Measurements from ENCODE around the gene BACH2.
"Not testable (repeated sequence)": the region's sequence is repeated elsewhere in the genome, so short reads cannot be mapped to it uniquely, and the experiment has no call there.

BACH2 gene

DNA sequence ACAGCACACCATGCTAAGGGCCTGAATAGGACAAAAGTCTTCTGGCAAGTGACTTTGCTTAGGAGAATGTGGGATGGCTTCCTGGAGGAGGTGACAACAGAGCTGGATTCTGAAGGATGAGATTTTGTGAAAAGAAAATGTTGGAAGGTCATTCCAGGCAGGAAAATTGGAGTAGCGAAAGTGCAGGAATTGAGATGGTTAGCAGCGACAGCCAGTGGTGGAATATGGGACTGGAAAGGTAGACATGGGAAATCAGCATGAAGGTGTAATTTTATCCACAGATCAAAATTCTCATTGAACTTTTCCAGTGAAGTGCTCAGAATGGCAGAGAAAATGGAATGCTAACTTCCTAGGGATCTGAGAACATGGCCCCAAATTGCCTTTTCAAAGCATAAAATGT lies 5.7 kb upstream of the BACH2 start:
- DNase-seq (ENCODE audit: low read depth, low spot score): no peak

DNA sequence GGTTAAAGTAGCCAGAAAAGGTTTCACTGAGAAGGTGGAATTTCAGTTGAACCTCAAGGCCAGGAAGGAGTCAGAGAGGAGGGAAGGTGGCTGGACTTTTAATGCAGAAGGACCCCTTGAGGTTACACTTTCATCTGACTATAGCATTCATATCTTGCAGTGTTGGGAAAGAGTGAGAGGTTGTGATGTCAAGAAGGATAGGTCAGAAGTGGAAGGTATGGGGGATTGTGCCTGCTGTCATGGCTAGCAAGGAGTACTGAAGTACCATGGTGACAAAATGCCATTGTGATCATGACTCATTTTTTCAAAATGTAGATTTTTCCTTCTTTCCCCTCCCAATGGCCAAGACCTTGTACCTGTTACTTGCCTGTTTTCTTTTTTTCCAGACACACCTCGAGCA lies 5.2 kb upstream of the BACH2 start:
- DNase-seq (ENCODE audit: low read depth, low spot score): no peak

DNA sequence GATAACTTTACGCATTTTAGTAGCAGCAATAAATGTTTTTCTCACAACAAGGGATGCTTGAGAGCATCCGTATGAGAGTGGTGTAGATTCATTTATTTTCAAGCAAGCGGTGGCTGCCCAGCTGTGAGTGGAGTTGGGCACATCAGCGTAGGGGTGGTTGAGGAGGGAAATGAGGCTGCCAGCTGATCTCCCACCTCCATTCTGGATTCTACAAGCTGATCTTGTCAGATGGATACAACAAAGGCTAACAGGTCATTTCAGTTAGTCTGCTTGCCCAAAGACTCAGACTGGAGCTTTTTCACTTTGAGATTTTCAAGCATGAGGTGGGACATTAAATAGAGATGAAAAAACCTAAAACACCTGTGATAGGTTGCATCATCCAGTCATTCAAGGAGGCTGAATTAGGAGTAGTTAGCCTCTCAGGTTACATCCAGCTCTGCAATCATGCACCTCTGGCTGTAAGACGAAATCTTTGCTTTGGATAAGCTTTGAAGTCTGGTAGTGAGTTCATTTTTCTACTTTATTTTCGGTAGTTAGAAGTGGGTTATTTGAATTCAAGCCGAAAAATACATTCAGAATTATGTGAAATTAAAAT lies 1.9 kb upstream of the BACH2 start:
- no peak for DNase-seq (ENCODE audit: low read depth, low spot score)

- DNase-seq (ENCODE audit: low read depth, low spot score): no peak
Measured at GRCh38 chr6:90297867-90298381, 1.3 kb upstream of the BACH2 start.

GRCh38 chr6:90297115-90297866 lies 648 bp upstream of the BACH2 start:
- no peak for DNase-seq (ENCODE audit: low read depth, low spot score)

DNA sequence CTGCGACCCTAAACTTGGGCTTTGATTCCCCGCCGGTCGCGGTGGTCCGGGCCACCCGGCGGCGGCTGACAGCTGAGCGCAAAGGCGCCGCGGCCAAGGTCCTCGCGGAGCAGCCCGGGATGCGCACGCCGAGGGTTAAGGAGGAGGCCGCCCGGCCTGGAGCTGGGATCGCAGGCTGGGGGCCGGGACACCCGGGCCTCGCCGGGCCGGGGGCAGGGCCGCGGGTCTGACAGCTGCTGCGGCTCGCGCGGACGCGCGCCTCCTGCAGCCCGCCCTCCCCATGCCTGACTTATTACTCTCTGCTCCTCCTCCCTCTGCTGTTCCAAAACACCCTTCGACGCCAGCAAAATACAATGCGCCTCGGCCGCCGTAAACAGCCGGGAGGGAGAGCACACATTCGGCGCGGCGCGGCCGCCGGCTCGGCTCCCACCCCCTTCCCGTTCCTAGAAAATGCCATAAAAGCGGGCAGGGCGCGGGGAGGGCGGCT lies 746 bp downstream of the BACH2 start:
- DNase-seq (ENCODE audit: low read depth, low spot score): peak; percentile 18

GRCh38 chr6:90294989-90295853 lies 1.4 kb downstream of the BACH2 start:
- peak; percentile 69 for DNase-seq (ENCODE audit: low read depth, low spot score)

GRCh38 chr6:90294614-90294988 lies 2.0 kb downstream of the BACH2 start:
- DNase-seq (ENCODE audit: low read depth, low spot score): peak; percentile 20

- DNase-seq (ENCODE audit: low read depth, low spot score): no peak
Measured at GRCh38 chr6:90294008-90294511, 2.6 kb downstream of the BACH2 start.

GRCh38 chr6:90293319-90293953 lies 3.2 kb downstream of the BACH2 start:
- DNase-seq (ENCODE audit: low read depth, low spot score): no peak

GRCh38 chr6:90291565-90291964 lies 5.1 kb downstream of the BACH2 start:
- no peak for DNase-seq (ENCODE audit: low read depth, low spot score)

DNA sequence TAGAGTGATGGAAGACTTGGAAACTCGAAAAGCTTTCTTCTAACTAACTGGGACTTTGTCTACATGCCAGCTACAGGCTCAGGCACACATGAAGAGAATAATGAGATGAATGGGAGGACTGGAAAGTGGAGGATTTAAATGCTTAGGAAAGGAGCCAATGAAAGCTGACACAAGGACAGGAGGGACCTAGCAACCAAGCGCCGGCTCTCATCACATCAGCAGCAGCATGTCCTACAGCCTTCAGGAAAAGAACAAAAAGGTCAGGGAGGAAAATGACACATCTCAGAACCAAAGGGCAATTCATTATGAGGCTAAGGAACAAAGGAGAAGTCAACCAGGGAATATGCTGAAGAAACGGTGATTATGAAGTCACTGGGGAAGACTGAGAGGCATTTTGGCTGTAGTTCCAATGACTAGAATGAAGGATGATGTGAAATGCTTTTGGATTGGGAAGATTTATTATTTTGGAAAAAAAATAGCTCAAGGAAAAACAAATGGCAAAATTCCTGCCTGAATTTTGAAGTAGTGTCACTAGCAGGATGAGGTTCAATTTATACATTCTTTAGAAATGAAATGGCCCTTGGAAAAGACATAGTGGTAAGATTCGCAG lies 5.7 kb downstream of the BACH2 start:
- no peak for DNase-seq (ENCODE audit: low read depth, low spot score)

- DNase-seq (ENCODE audit: low read depth, low spot score): no peak
Measured at GRCh38 chr6:90289902-90290301, 6.7 kb downstream of the BACH2 start.

DNA sequence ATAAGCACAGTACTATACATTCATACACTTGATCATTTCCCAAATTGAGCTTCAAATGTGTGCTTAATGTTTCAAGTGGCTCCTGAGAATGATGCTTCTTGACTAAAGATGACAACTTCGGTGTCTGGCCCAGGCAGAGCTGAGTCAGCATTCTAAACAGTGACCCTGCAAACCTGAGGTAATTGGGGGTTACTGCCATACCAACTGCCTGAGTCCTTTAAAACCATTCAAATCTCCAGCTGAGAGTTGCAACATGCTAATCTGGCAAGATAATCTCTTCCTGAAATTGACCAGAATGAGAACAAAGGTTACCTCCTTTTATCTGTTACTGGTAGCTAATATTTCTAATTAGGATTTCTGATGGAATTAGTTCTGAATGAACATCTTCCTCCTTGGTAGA lies 8.2 kb downstream of the BACH2 start:
- DNase-seq (ENCODE audit: low read depth, low spot score): no peak

DNA sequence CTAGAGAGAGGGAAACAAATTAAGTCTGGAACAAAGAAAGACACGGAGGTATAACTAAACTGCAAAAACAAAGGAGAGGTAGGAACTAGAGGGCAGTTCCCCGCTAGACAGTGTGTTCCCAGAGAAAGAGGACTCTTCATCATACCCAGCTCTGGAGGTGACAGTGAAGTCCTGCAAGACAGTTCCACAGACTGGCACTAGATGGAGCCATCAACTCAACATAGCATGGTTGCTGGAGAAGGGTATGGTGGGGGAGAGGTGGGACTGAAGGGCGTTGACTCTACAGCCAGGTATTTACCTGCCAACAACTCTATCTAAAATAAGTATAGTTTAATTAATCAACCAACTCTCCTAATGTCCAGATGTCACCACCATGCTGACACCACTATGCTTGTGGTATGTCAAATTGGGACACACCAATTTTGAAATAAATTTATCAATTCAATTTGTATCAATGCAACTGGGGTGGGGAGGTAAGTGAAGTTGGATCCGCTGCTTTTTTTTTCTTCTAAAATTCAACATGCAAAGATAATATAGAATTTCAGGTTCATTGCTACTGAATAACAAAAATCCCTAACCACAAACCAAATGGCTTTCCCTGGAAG lies 9.7 kb downstream of the BACH2 start:
- DNase-seq (ENCODE audit: low read depth, low spot score): no peak

GRCh38 chr6:90285611-90286381 lies 10.8 kb downstream of the BACH2 start:
- no peak for DNase-seq (ENCODE audit: low read depth, low spot score)

DNA sequence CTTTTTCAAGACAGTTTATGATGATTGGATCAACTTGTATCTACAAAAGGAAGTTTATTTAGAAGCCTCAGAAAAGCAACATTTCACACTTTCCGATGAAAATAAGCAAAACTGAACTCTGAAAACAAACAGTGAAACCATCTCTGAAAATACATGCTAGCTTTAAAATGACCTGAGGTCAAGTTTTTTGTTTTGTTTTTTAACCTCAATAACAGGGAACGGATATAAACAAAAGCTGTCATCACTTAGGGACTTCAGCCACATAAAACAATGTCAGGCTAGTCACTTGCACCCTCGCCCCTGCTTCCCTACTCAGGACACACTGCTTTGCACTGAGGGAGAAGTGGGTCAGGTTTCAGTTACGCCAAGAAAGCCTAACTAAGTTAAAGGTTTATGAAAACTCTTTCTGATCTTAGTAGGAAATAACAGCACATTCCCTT lies 11.6 kb downstream of the BACH2 start:
- DNase-seq (ENCODE audit: low read depth, low spot score): no peak

GRCh38 chr6:90284236-90285041 lies 12.2 kb downstream of the BACH2 start:
- DNase-seq (ENCODE audit: low read depth, low spot score): no peak

DNA sequence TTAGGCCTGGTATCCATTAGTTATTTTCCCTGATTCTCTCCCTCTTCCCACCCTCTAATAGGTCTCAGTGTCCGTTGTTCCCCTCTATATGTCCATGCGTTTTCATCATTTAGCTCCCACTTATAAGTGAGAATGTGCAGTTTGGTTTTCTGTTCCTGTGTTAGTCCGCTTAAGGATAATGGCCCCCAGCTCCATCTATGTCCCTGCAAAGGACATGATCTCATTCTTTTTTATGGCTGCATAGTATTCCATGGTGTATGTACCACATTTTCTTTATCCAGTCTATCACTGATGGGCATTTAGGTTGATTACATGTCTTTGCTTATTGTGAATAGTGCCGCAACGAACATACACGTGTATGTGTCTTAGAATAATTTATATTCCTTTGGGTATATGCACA lies 14.4 kb downstream of the BACH2 start:
- DNase-seq (ENCODE audit: low read depth, low spot score): not testable (repeated sequence)

Measured in activated naive CD8-positive, alpha-beta T cell treated with anti-CD3 and anti-CD28 coated beads, Interleukin-2, amount 50 U/mL, for 16 hours (primary cell).